ENCODE data around the gene NDRG3.

GRCh38 chr20:36773107-36773596 is 27.3 kb upstream of the NDRG3 start:
- no peak for TF ChIP-seq YY1 (IDR thresholded peaks at IDR 0.05; ENCODE audit: insufficient read depth, insufficient read length)
- TF ChIP-seq SUZ12 (IDR thresholded peaks at IDR 0.05; ENCODE audit: extremely low read depth, insufficient read depth, insufficient read length): no peak

All from NT2/D1 (cell line).